Duodenal mucosa (tissue), 2 donors: ENCODE measurements around the gene NRAS.

Experiments
- H3K27ac ChIP-seq: one replicate; pipeline ENCODE4 v1.7.0; 2013; ENCODE audit warnings: low read depth, low read length
- H3K27me3 ChIP-seq, 2 donors: one replicate each; pipeline ENCODE4 v1.7.0; 2013; ENCODE audit warnings: low read length in 2 of 2, control low read depth in 1 of 2; ENCODE audit not compliant: insufficient read depth in 2 of 2, control insufficient read depth in 1 of 2
- H3K36me3 ChIP-seq, 2 donors: one replicate each; pipeline ENCODE4 v1.7.0; 2013; ENCODE audit warnings: low read length in 2 of 2, control low read depth in 1 of 2; ENCODE audit not compliant: insufficient read depth in 2 of 2, control insufficient read depth in 1 of 2
- H3K4me1 ChIP-seq, 2 donors: one replicate each; pipeline ENCODE4 v1.7.0; 2013; ENCODE audit warnings: low read length in 2 of 2, control low read depth in 1 of 2; ENCODE audit not compliant: insufficient read depth in 2 of 2, control insufficient read depth in 1 of 2
- H3K4me3 ChIP-seq, 2 donors: one replicate each; pipeline ENCODE4 v1.7.0; 2013; ENCODE audit warnings: low read length in 2 of 2, low read depth in 1 of 2
- H3K9ac ChIP-seq, 2 donors: one replicate each; pipeline ENCODE4 v1.7.0; 2013; ENCODE audit warnings: low read length in 2 of 2, low read depth in 1 of 2
- H3K9me3 ChIP-seq, 2 donors: one replicate each; pipeline ENCODE4 v1.7.0; 2013; ENCODE audit warnings: low read length in 2 of 2, control low read depth in 1 of 2; ENCODE audit not compliant: control insufficient read depth in 1 of 2

The NRAS gene

DNA sequence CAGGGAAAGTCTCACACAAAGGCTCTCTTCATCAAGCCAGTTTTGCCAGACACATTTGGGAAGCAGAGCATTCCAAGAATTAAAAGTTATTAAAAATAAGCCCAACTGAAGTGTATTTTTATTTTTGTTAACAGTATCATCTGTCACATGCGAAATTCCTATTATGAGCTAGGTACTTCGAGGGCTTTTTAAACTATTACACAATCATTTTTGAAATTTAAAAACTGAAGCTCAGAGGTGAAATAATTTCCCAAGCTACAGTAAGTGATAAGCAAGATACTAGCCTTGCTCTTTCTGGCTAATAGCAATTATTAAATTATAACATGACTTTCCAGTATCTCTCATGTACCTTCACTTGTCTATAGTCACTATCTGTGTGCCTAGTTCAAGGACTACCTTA is 12.0 kb upstream of the NRAS start:
- H3K4me1 ChIP-seq, result no peaks in the 10 kb centered on the region
- H3K9me3 ChIP-seq, result no peaks in the 10 kb centered on the region
- H3K36me3 ChIP-seq, result peaks cover 80 to 98% of the 10 kb centered on the region in 2 donors
- H3K27me3 ChIP-seq, result no peaks in the 10 kb centered on the region
- H3K9ac ChIP-seq, result no peak overlapping the region
- H3K4me3 ChIP-seq, result no peak overlapping the region
- H3K27ac ChIP-seq, result no peak overlapping the region

DNA sequence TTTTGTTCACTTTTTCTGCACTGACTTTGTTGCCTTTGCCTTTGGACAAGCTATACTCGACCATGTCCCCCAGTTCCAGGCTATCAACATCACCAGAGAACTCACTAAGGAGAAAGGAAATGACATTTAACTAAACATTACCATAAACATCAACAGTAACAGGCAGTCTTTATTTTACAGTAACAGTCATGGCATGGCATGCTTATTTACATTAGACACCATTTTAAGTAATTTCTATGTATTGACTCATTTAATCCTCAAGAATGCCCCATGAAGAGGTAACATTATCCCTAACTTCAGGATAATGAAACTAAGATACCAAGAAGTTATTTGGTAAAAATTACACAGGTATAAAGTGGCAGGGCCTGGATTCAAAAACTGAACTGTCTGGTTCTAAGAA is 8.7 kb upstream of the NRAS start:
- Histone ChIP-seq H3K4me3 (no peak overlapping the region), H3K4me1 (peaks cover 0 to 3% of the 10 kb centered on the region in 2 donors), H3K9ac (no peak overlapping the region), H3K9me3 (no peaks in the 10 kb centered on the region), H3K27ac (no peak overlapping the region), H3K27me3 (no peaks in the 10 kb centered on the region), H3K36me3 (peaks cover 74 to 96% of the 10 kb centered on the region in 2 donors)

DNA sequence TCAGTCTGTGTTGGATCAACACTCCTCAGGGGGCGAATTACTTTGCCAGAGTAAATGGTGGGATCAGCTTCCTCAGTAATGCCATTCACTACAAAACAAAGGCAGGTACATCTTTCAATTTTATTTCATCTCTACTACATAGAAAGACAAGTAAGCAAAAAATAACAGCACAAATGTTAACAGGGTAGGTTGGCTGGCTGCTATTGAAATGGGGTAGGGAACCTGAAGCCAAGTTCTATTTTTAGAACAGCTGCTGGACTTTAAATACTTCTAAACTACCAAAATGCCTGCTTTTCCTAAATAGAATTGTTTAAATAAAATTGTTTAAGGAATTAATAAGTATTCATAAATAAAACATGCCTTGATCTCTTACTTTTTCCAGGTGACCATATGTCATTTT is 7.3 kb upstream of the NRAS start:
- no peak overlapping the region for H3K27ac ChIP-seq
- peaks cover 80 to 97% of the 10 kb centered on the region in 2 donors for H3K36me3 ChIP-seq
- peaks cover 0 to 4% of the 10 kb centered on the region in 2 donors for H3K4me1 ChIP-seq
- H3K9ac ChIP-seq, result no peak overlapping the region
- H3K27me3 ChIP-seq, result no peaks in the 10 kb centered on the region
- no peak overlapping the region for H3K4me3 ChIP-seq
- no peaks in the 10 kb centered on the region for H3K9me3 ChIP-seq

DNA sequence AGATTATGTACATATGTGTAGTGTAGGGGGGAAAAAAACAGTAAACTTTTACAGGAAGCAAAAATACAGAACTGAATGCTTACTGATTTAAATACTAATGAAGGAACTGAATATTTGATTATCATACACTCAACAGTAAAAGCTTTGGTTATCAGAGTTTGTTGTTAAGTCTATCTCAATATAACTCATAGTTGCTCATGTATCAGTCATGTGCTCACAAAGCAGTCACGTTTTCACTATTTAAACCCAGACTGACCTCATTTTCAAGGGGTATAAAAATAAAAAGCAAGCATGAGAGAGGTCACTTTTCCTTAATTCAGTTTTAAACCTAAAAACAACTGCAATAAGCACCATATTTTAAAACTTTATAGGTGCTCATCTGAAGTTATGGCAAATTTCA is 6.9 kb upstream of the NRAS start:
- Histone ChIP-seq H3K4me3 (no peak overlapping the region), H3K9me3 (no peaks in the 10 kb centered on the region), H3K27me3 (no peaks in the 10 kb centered on the region), H3K4me1 (peaks cover 0 to 4% of the 10 kb centered on the region in 2 donors), H3K27ac (no peak overlapping the region), H3K36me3 (peaks cover 84 to 97% of the 10 kb centered on the region in 2 donors), H3K9ac (no peak overlapping the region)

DNA sequence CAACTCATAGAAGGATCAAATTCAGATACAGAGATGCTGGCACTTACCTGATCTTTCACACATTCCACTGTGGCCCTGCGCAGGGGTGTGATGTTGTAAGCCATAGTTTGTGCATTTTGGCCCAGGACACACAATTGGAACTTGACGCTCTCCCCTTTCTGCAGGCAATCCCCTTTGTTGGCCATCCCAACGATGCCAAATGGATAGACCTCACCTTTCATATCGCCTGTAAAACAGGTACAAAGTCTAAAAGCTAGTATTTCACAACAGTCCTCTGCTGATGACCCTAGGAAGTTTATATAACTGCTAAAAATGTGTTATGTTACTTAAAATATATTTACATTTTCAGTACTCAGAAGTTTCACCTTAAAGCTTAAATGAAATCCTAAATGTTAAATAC is 3.9 kb upstream of the NRAS start:
- Histone ChIP-seq H3K4me1 (peaks cover 6 to 10% of the 10 kb centered on the region in 2 donors), H3K27me3 (no peaks in the 10 kb centered on the region), H3K9me3 (no peaks in the 10 kb centered on the region), H3K27ac (no peak overlapping the region), H3K36me3 (peaks cover 62 to 79% of the 10 kb centered on the region in 2 donors), H3K4me3 (no peak overlapping the region), H3K9ac (no peak overlapping the region)

DNA sequence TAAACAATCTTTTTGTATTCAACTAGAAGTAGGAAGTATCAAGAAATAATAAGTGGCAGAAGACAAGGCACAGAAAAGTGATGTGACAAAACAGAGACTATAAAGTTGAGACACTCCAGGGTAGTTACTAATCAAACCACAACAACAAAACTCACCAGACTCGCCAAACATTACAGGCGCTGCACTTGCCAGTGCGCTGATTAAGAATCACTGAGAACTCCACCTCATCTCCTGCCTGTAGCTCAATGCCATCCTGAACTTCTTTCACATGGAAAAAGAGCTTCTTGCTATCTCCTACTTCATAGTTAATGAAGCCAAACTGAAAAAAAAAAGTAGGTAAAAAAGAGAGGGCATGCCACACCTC is 2.8 kb upstream of the NRAS start:
- H3K4me1 ChIP-seq, result peaks cover 10 to 16% of the 10 kb centered on the region in 2 donors
- no peak overlapping the region for H3K4me3 ChIP-seq
- H3K9ac ChIP-seq, result no peak overlapping the region
- no peaks in the 10 kb centered on the region for H3K9me3 ChIP-seq
- no peak overlapping the region for H3K27ac ChIP-seq
- H3K27me3 ChIP-seq, result no peaks in the 10 kb centered on the region
- H3K36me3 ChIP-seq, result peaks cover 52 to 68% of the 10 kb centered on the region in 2 donors

DNA sequence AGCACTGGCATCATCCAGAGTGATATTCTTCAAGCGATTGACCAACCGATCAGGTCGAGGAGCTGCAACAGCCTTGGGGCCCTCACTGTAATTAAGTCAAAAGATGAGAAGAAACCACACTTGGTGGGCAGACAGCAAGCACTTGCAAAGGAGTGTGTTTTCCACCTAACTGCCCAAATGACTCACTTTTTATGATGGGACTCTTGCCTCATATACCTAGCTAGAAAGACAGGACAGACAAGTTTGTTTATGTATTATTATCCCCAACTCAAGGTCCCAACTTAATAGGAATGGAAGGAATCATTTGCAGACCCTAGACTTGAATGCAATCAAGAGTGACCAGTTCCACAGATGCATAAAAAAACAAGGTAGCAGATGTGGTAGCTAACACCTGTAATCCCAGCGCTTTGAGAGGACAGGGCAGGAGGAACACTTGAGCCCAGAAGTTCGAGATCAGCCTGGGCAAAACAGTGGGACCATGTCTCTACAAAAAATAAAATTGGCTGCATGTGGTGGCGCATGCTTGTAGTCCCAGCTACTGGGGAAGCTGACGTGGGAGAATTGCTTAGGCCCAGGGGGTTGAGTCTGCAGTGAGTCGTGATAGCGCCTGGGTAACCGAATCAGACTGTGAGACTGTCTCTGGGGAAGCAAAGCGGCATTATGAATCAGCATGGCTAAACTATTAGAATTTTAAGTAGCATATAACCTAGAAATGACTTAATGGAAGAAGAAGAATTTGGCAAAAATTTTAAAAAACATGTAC is 2.3 kb upstream of the NRAS start:
- Histone ChIP-seq H3K4me1 (peaks cover 10 to 21% of the 10 kb centered on the region in 2 donors), H3K4me3 (no peak overlapping the region), H3K36me3 (peaks cover 48 to 63% of the 10 kb centered on the region in 2 donors), H3K9me3 (no peaks in the 10 kb centered on the region), H3K27me3 (no peaks in the 10 kb centered on the region), H3K9ac (no peak overlapping the region), H3K27ac (no peak overlapping the region)

DNA sequence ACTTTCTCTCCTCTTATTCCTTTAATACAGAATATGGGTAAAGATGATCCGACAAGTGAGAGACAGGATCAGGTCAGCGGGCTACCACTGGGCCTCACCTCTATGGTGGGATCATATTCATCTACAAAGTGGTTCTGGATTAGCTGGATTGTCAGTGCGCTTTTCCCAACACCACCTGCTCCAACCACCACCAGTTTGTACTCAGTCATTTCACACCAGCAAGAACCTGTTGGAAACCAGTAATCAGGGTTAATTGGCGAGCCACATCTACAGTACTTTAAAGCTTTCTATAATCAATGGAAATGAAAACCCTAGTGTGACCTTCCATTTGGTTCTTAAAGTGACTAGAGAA is 643 bp downstream of the NRAS start:
- no peaks in the 10 kb centered on the region for H3K9me3 ChIP-seq
- H3K36me3 ChIP-seq, result peaks cover 23 to 48% of the 10 kb centered on the region in 2 donors
- peak overlapping the region; percentile 96 to 100 for H3K4me3 ChIP-seq
- peak overlapping the region; percentile 91 for H3K27ac ChIP-seq
- peaks cover 10 to 36% of the 10 kb centered on the region in 2 donors for H3K4me1 ChIP-seq
- H3K27me3 ChIP-seq, result no peaks in the 10 kb centered on the region
- peak overlapping the region; percentile 94 to 100 for H3K9ac ChIP-seq

DNA sequence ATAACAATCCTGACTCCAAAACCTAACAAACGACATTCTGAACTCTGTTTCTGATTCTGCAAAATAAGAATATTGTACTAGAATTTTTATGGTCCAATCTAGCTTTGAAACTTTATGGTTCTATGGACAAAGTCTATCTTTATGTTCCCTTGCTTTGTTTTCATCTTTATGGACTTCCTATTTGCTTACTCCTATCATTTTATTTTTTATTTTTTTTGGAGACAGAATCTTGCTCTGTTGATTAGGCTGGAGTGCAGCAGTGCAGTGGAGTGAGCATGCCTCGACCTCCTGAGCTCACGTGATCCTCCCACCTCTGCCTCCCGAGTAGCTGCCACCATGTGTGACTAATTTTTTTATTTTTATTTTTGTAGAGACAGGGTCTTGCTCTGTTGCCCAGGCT is 3.6 kb downstream of the NRAS start:
- Histone ChIP-seq H3K4me1 (peaks cover 10 to 32% of the 10 kb centered on the region in 2 donors), H3K9ac (no peak overlapping the region), H3K36me3 (peaks cover 10 to 42% of the 10 kb centered on the region in 2 donors), H3K4me3 (no peak overlapping the region), H3K27ac (no peak overlapping the region), H3K9me3 (no peaks in the 10 kb centered on the region), H3K27me3 (no peaks in the 10 kb centered on the region)

DNA sequence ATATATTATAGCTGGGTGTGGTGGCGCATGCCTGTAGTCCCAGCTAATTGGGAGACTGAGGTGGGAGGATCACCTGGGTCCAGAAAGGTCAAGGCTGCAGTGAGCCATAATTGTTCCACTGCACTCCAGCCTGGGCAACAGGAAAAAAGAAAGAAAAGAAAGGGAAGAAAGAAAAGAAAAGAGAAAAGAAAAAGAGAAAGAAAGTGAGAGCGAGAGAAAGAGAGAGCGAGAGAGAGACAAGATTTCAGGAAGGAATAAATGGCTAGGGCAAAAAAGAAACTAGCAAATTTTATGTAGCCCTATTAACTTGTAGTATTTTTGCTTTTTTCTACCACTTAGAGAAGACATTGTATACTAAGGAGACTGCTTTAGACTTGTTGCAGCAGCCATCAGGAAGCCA is 6.2 kb downstream of the NRAS start:
- Histone ChIP-seq H3K9me3 (no peaks in the 10 kb centered on the region), H3K4me1 (peaks cover 3 to 24% of the 10 kb centered on the region in 2 donors), H3K27me3 (no peaks in the 10 kb centered on the region), H3K36me3 (peaks cover 20 to 59% of the 10 kb centered on the region in 2 donors), H3K27ac (no peak overlapping the region), H3K4me3 (no peak overlapping the region), H3K9ac (no peak overlapping the region)
